ENCODE measurements around the gene IFT172.
A peak's percentile ranks its signal among the peaks of the same experiment; 100 is the strongest.

The IFT172 gene

GRCh38 chr2:27420996-27421395, 68.5 kb downstream of the IFT172 start:
- TF ChIP-seq, protein P1, sequence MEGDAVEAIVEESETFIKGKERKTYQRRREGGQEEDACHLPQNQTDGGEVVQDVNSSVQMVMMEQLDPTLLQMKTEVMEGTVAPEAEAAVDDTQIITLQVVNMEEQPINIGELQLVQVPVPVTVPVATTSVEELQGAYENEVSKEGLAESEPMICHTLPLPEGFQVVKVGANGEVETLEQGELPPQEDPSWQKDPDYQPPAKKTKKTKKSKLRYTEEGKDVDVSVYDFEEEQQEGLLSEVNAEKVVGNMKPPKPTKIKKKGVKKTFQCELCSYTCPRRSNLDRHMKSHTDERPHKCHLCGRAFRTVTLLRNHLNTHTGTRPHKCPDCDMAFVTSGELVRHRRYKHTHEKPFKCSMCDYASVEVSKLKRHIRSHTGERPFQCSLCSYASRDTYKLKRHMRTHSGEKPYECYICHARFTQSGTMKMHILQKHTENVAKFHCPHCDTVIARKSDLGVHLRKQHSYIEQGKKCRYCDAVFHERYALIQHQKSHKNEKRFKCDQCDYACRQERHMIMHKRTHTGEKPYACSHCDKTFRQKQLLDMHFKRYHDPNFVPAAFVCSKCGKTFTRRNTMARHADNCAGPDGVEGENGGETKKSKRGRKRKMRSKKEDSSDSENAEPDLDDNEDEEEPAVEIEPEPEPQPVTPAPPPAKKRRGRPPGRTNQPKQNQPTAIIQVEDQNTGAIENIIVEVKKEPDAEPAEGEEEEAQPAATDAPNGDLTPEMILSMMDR (IDR thresholded peaks at IDR 0.05; ENCODE audit: low read depth, low read length): no peak
- H3K4me3 ChIP-seq (ENCODE audit: low read depth, low read length): no peak overlapping the region
- DNase-seq (ENCODE audit: low read depth, low spot score): no peak
- in situ Hi-C loops (cut with HindIII; ENCODE audit: low sequenced_read_pairs): no loop called here

GRCh38 chr2:27416151-27416550, 73.4 kb downstream of the IFT172 start:
- no peak for DNase-seq (ENCODE audit: low read depth, low spot score)
- H3K4me3 ChIP-seq (ENCODE audit: low read depth, low read length): no peak overlapping the region
- TF ChIP-seq, protein P1 (IDR thresholded peaks at IDR 0.05; ENCODE audit: low read depth, low read length): no peak
- in situ Hi-C loops (cut with HindIII; ENCODE audit: low sequenced_read_pairs): no loop called here

DNA sequence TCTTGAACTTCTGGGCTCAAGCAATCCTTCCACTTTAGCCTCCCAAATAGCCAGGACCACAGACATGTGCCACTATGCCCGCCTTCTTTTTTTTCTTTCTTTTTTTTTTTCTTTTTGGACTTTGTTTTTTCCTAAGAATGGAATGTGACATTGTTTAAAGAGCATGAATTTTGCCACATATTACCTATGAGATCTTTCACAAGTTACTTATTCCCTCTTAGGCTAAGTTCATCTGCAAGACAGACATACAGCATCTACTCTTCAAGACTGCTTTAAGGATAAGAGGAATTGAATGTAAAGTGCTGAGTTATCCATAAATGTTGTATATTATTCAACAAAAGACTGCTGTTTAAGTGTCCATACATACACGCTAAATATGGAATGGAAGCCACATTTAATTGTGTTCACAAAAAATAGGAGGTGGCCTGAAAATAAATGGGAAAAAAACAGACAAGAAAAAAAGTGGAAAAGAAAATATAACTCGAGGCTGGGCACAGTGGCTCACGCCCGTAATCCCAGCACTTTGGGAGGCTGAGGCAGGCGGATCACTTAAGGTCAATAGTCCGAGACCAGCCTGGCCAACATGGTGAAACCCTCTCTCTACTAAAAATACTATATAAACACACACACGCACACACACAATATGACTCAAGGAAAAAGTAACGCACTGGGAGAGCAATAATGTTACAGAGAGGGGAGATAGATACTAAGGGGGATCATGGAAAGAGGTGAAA, 77.0 kb downstream of the IFT172 start:
- TF ChIP-seq, protein P1 (IDR thresholded peaks at IDR 0.05; ENCODE audit: low read depth, low read length): no peak
- DNase-seq (ENCODE audit: low read depth, low spot score): no peak
- in situ Hi-C loops (cut with HindIII; ENCODE audit: low sequenced_read_pairs): no loop called here
- no peak overlapping the region for H3K4me3 ChIP-seq (ENCODE audit: low read depth, low read length)

DNA sequence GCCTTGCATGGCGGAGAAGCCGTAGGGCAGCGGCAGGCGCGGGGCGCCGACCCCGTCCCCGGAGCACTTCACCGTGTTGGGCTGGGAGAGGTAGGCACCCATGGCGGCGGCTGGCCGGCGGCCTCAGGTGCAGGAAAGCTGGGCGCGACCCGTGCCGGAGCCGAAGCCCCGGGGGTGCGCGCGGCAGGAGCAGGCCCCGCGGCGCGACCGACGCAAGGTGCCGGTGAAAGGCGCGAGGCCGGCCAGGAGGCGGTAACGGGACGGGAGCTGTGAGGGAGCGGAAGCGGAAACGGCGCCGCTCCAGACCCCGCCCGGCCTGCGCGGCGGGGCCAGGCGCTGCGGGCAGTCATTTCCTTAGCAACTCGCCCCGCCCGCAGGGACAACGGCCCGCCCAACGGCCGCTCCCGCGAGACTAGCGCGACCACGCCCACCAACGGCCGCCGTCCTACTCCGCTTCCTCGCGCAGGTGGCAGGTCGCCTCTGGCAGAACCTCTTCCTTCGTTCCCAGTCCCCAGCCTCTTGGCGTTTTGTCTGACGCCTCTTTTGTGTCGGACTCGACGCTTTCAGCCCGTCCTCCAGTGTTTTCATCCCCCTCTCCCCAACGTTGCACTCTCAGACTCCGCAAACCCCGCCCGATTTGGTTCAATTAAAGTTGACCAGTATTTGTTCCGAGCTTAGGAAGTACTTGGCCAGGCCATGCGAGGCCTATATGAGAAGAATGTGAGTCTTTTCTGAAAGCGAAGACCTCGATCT, 80.0 kb downstream of the IFT172 start, which contains the start of gene PPM1G:
Gene PPM1G, minus strand, starts transcription at position 271 of the 753 bp plus-strand sequence. Its CDS starts 169 bp downstream, at position 102.
- peak; percentile 93 for DNase-seq (ENCODE audit: low read depth, low spot score)
- in situ Hi-C loops (cut with HindIII; ENCODE audit: low sequenced_read_pairs): no loop called here
- peak within 1 kb of the TSS; percentile 64 for H3K4me3 ChIP-seq (ENCODE audit: low read depth, low read length)
- TF ChIP-seq, protein P1 (IDR thresholded peaks at IDR 0.05; ENCODE audit: low read depth, low read length): no peak

- in situ Hi-C loops (cut with HindIII; ENCODE audit: low sequenced_read_pairs): no loop called here
- TF ChIP-seq, protein P1 (IDR thresholded peaks at IDR 0.05; ENCODE audit: low read depth, low read length): no peak
- peak overlapping the region; percentile 64 for H3K4me3 ChIP-seq (ENCODE audit: low read depth, low read length)
- no peak for DNase-seq (ENCODE audit: low read depth, low spot score)
These were observed 80.8 kb downstream of the IFT172 start for GRCh38 chr2:27408601-27409320.

- in situ Hi-C loops (cut with HindIII; ENCODE audit: low sequenced_read_pairs): no loop called here
- DNase-seq (ENCODE audit: low read depth, low spot score): peak; percentile 54
- TF ChIP-seq, protein P1 (IDR thresholded peaks at IDR 0.05; ENCODE audit: low read depth, low read length): peak; percentile 59
- H3K4me3 ChIP-seq (ENCODE audit: low read depth, low read length): peak overlapping the region; percentile 64
These were observed 81.6 kb downstream of the IFT172 start for GRCh38 chr2:27407798-27408491.

All from astrocyte of the spinal cord (primary cell).